ENCODE results near the gene GALK1. TPM values are rescaled to one million over a fixed set of nuclear protein-coding genes. Genes with fewer than 3 reads are reported as not detected.

GALK1 gene
- total and polyA plus RNA-seq, 2 of the 13 experiments (the other 11 are each of a cell fraction or from before 2014, with no cell fraction given), result 59.9 to 93.6 TPM

GRCh38 chr17:75785016-75785890, 20.3 kb upstream of the GALK1 start (continued):
- TF ChIP-seq FOXP4 (CRISPR knock-in tag; IDR thresholded peaks at IDR 0.05) (no peak; the same call in 1 of the 2 replicates), HOXA7 (CRISPR knock-in tag; IDR thresholded peaks at IDR 0.05) (no peak), HMGXB4 (CRISPR knock-in tag; IDR thresholded peaks at IDR 0.05; ENCODE audit: borderline replicate concordance in 1 of 2, low read depth in 1 of 2) (peak in 1 of 2 experiments; percentile 92; a peak in 3 of 4 replicates), NR2F2 (IDR thresholded peaks at IDR 0.05; ENCODE audit: borderline replicate concordance, low read depth) (no peak), ZNF766 (CRISPR knock-in tag; IDR thresholded peaks at IDR 0.05; ENCODE audit: borderline replicate concordance) (peak; percentile 83), MTA3 (CRISPR knock-in tag; IDR thresholded peaks at IDR 0.05) (0 out of 2 replicates have a peak, but pooled peaks have one; percentile 78), REST (IDR thresholded peaks at IDR 0.05; ENCODE audit: borderline replicate concordance in 1 of 2, low read depth in 1 of 2, low read length in 2 of 2) (peak in 1 of 2 experiments; percentile 76; a peak in 2 of 4 replicates), TP53 (CRISPR knock-in tag; conservative IDR thresholded peaks at IDR 0.05) (no peak; the same call in 1 of the 2 replicates), RBAK (CRISPR knock-in tag; IDR thresholded peaks at IDR 0.05) (peak; percentile 77), ARNT (IDR thresholded peaks at IDR 0.05) (no peak), MAX (IDR thresholded peaks at IDR 0.05) (peak; percentile 78; the same call in 1 of the 2 replicates), ZNF235 (CRISPR knock-in tag; IDR thresholded peaks at IDR 0.05; ENCODE audit: borderline replicate concordance) (no peak; the same call in 1 of the 2 replicates), PAXIP1 (CRISPR knock-in tag; conservative IDR thresholded peaks at IDR 0.05) (peak; percentile 32; the same call in 1 of the 2 replicates), ZNF510 (CRISPR knock-in tag; IDR thresholded peaks at IDR 0.05; ENCODE audit: low read depth) (peak; percentile 18; the same call in 1 of the 2 replicates), GTF2F1 (IDR thresholded peaks at IDR 0.05; ENCODE audit: low read length) (no peak), DPF2 (CRISPR knock-in tag; IDR thresholded peaks at IDR 0.05; ENCODE audit: borderline replicate concordance, low read depth) (peak; percentile 35; the same call in 1 of the 2 replicates)

Measured in HepG2 (cell line).